ENCODE results near the gene PGM2.

Gene PGM2

GRCh38 chr4:37792241-37792640 lies 34.2 kb upstream of the PGM2 start:
- in situ Hi-C loops (cut with MboI; ENCODE audit: low sequenced_read_pairs, unreplicated experiment), result loop anchor here (25.0 kb wide), 1 partner anchor 330 kb away; a partner anchor contains a TSS
- no peak for DNase-seq (ENCODE audit: low spot score)
- TF ChIP-seq CTCF (IDR thresholded peaks at IDR 0.05; ENCODE audit: borderline replicate concordance, control extremely low read depth, extremely low read depth, insufficient read depth, missing control alignments), result no peak

GRCh38 chr4:37793562-37793961 lies 32.9 kb upstream of the PGM2 start:
- no peak for DNase-seq (ENCODE audit: low spot score)
- TF ChIP-seq CTCF (IDR thresholded peaks at IDR 0.05; ENCODE audit: borderline replicate concordance, control extremely low read depth, extremely low read depth, insufficient read depth, missing control alignments), result peak; percentile 21
- in situ Hi-C loops (cut with MboI; ENCODE audit: low sequenced_read_pairs, unreplicated experiment), result loop anchor here (25.0 kb wide), 1 partner anchor 331 kb away; a partner anchor contains a TSS

DNA sequence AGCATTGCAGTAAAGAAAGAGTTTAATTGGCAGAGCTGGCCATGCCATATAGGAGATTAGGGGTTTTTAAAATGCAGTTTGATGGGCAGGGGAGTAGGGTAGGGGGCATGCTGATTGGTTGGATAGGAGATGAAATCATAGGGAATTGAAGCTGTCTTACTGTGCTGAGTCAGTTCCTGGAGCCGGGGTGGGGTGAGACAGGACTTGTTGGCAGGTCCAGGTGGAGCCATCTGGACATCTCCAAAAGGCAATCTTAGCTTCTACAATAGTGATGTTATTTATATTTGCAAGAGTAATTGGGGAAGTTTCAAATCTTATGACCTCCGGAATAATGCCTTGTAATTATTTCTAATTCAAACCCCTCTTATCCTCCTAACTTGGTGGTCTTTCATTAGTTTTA lies 32.4 kb upstream of the PGM2 start:
- no peak for DNase-seq (ENCODE audit: low spot score)
- in situ Hi-C loops (cut with MboI; ENCODE audit: low sequenced_read_pairs, unreplicated experiment), result loop anchor here (25.0 kb wide), 1 partner anchor 332 kb away; a partner anchor contains a TSS
- TF ChIP-seq CTCF (IDR thresholded peaks at IDR 0.05; ENCODE audit: borderline replicate concordance, control extremely low read depth, extremely low read depth, insufficient read depth, missing control alignments), result no peak

DNA sequence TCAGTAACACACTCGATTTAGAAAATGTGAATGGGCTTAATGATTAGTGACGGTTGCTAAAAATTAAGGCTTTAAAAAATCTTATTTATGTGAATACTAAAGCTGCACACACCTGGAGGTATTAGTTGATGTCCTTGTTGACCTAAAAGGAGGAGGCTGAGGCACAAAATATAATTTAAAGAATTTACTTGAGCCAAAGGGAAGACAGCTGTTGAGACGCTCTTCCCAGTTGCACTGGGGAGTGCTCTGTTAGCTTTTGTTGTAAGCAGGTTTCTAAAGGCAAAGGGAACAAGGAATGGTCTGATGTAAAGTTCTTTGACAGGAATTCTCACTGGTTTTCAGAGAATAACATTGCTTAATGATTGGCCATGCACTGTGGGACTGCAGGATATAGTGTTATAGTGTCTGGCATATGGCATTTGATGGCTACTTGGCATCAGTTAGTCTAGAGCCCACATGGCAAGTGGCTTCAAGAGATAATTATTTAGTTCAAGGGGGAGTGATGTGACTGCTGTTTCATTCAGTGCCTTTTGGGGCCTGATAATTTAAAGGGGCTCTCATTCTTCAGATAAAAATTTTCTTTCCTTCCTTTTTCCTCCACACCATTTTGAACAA lies 30.8 kb upstream of the PGM2 start:
- no peak for TF ChIP-seq CTCF (IDR thresholded peaks at IDR 0.05; ENCODE audit: borderline replicate concordance, control extremely low read depth, extremely low read depth, insufficient read depth, missing control alignments)
- in situ Hi-C loops (cut with MboI; ENCODE audit: low sequenced_read_pairs, unreplicated experiment), result loop anchor here (25.0 kb wide), 1 partner anchor 333 kb away; a partner anchor contains a TSS

GRCh38 chr4:37797374-37797773 lies 29.1 kb upstream of the PGM2 start:
- TF ChIP-seq CTCF (IDR thresholded peaks at IDR 0.05; ENCODE audit: borderline replicate concordance, control extremely low read depth, extremely low read depth, insufficient read depth, missing control alignments), result no peak
- in situ Hi-C loops (cut with MboI; ENCODE audit: low sequenced_read_pairs, unreplicated experiment), result loop anchor here (25.0 kb wide), 1 partner anchor 335 kb away; a partner anchor contains a TSS
- no peak for DNase-seq (ENCODE audit: low spot score)

More for the DNA sequence above, 30.8 kb upstream of the PGM2 start:
- DNase-seq (ENCODE audit: low spot score), result no peak

DNA sequence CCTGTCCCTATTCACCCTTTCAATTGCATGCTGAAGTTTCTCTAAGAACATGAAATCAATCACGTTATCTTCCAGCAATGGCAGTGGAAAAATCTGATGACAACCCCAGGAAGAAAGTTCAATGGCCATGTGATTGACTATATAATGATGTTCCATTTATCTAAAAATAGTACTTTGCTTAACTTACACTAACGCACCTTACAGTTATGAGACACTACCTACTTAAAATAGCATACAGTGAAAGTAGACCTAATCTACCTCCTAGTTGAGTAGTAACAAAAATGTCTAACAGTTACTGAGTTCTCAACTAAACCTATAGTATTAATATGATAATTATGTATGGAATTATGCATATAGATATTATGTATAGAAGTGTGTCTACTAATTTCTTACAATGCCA lies 28.6 kb upstream of the PGM2 start:
- no peak for TF ChIP-seq CTCF (IDR thresholded peaks at IDR 0.05; ENCODE audit: borderline replicate concordance, control extremely low read depth, extremely low read depth, insufficient read depth, missing control alignments)
- in situ Hi-C loops (cut with MboI; ENCODE audit: low sequenced_read_pairs, unreplicated experiment), result loop anchor here (25.0 kb wide), 1 partner anchor 336 kb away; a partner anchor contains a TSS
- no peak for DNase-seq (ENCODE audit: low spot score)

Data from GM13976 (cell line).